ENCODE measurements around the gene SMIM41. TPM values are rescaled to one million over a fixed set of nuclear protein-coding genes. Genes with fewer than 3 reads are reported as not detected.

The SMIM41 gene
- total RNA-seq, 1 experiment from 2014 or later: not detected

DNA sequence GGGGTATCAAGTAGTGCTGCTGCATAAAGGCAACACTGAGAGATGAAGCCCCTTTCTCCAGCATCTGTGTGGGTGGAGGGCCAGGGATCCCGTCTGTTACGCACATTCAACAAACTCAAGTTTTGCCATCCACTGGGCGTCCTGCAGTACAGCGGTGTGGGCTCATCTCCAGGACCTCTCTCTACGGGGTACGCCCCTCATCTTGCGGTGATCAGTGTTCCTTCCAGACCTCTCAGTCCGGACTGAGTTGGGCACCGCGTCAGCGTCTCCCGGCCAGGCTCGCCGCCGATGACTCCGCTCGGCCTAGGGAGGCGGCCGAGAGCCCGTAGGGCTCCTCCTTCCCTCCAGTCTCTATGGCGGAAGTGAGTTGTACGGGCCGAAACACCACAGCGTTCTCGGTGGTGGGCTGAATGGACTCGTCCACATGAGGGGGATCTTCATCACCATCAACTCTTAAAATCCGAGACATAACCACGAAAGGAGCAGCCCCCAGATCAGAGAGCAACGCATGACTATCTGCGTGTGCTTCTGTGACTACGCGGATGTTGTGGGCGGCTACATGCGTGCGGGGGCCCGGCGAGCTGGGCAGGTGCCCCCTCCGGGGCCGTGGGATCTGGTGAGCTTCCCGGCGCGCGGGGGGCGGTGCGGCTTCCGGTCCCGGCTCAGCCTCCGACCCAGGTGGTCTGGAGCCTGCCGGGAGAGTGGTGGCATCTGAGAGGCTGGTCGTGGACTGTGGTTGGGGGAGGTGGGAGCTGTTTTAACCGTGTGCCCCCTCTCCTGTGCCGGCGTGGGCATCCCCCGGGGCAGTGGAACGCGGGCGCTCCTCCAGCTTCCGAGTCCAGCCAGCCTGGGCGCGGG is 9.9 kb upstream of the SMIM41 start, which contains the start of gene ATG101:
ATG101 (plus strand) TSS at position 652 of the 858 bp plus-strand sequence. CDS start 3,673 bp downstream, outside the sequence.
- DNase-seq (ENCODE audit: low read depth, low spot score): peak; percentile 89
- no peaks in the 10 kb centered on the region for H3K9me3 ChIP-seq (ENCODE audit: control insufficient read depth, insufficient read depth, low read depth, low read length)
- H3K27ac ChIP-seq (ENCODE audit: low read length): peak within 1 kb of the TSS; percentile 96
- peaks cover 2% of the 10 kb centered on the region; the same call in 1 of the 2 replicates for H3K36me3 ChIP-seq (ENCODE audit: control insufficient read depth, insufficient read depth, low read length)
- peaks cover 10% of the 10 kb centered on the region for H3K4me1 ChIP-seq (ENCODE audit: control insufficient read depth, insufficient read depth, low read length)
- no TSS peak for BruUV-seq (replicated peaks)
- TF ChIP-seq SIN3A (IDR thresholded peaks at IDR 0.05; ENCODE audit: borderline replicate concordance, insufficient read depth, low read depth, low read length): peak; percentile 88
- peak; percentile 75 for TF ChIP-seq TCF7L2 (IDR thresholded peaks at IDR 0.05; ENCODE audit: low read depth, low read length)
- TF ChIP-seq, protein P1, sequence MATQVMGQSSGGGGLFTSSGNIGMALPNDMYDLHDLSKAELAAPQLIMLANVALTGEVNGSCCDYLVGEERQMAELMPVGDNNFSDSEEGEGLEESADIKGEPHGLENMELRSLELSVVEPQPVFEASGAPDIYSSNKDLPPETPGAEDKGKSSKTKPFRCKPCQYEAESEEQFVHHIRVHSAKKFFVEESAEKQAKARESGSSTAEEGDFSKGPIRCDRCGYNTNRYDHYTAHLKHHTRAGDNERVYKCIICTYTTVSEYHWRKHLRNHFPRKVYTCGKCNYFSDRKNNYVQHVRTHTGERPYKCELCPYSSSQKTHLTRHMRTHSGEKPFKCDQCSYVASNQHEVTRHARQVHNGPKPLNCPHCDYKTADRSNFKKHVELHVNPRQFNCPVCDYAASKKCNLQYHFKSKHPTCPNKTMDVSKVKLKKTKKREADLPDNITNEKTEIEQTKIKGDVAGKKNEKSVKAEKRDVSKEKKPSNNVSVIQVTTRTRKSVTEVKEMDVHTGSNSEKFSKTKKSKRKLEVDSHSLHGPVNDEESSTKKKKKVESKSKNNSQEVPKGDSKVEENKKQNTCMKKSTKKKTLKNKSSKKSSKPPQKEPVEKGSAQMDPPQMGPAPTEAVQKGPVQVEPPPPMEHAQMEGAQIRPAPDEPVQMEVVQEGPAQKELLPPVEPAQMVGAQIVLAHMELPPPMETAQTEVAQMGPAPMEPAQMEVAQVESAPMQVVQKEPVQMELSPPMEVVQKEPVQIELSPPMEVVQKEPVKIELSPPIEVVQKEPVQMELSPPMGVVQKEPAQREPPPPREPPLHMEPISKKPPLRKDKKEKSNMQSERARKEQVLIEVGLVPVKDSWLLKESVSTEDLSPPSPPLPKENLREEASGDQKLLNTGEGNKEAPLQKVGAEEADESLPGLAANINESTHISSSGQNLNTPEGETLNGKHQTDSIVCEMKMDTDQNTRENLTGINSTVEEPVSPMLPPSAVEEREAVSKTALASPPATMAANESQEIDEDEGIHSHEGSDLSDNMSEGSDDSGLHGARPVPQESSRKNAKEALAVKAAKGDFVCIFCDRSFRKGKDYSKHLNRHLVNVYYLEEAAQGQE (IDR thresholded peaks at IDR 0.05; ENCODE audit: insufficient read depth in 1 of 2, low read depth in 2 of 2, low read length in 1 of 2): peak in 1 of 2 experiments; percentile 57; a peak in 1 of 4 replicates
- TF ChIP-seq, protein P2, sequence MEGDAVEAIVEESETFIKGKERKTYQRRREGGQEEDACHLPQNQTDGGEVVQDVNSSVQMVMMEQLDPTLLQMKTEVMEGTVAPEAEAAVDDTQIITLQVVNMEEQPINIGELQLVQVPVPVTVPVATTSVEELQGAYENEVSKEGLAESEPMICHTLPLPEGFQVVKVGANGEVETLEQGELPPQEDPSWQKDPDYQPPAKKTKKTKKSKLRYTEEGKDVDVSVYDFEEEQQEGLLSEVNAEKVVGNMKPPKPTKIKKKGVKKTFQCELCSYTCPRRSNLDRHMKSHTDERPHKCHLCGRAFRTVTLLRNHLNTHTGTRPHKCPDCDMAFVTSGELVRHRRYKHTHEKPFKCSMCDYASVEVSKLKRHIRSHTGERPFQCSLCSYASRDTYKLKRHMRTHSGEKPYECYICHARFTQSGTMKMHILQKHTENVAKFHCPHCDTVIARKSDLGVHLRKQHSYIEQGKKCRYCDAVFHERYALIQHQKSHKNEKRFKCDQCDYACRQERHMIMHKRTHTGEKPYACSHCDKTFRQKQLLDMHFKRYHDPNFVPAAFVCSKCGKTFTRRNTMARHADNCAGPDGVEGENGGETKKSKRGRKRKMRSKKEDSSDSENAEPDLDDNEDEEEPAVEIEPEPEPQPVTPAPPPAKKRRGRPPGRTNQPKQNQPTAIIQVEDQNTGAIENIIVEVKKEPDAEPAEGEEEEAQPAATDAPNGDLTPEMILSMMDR (IDR thresholded peaks at IDR 0.05): peak; percentile 92
- peak; percentile 77 for TF ChIP-seq POLR2AphosphoS5 (IDR thresholded peaks at IDR 0.05; ENCODE audit: low read depth, low read length)
- ChIA-PET CTCF (interaction anchor here (0.6 to 2.0 kb wide), 7 partner anchors 9 to 66 kb away, joined by 3 to 13 read pairs (median 4); no protein-coding TSS in a partner anchor), POLR2A (interaction anchor here (0.6 kb wide), 2 partner anchors 32 to 34 kb away, joined by 6 to 10 read pairs; no protein-coding TSS in a partner anchor)
- H3K4me3 ChIP-seq (ENCODE audit: low read depth in 2 of 2, low read length in 2 of 2): peak within 1 kb of the TSS; percentile 94 to 96
- H3K27me3 ChIP-seq (ENCODE audit: control insufficient read depth, insufficient read depth, low read length): no peaks in the 10 kb centered on the region
- in situ Hi-C loops (cut with HindIII; ENCODE audit: low pct_unique_long_range_greater_than_20kb, low sequenced_read_pairs): no loop called here
- intact Hi-C loops (cut with micrococcal nuclease; ENCODE audit: unreplicated experiment): no loop called here
- peak; percentile 99 for ATAC-seq

DNA sequence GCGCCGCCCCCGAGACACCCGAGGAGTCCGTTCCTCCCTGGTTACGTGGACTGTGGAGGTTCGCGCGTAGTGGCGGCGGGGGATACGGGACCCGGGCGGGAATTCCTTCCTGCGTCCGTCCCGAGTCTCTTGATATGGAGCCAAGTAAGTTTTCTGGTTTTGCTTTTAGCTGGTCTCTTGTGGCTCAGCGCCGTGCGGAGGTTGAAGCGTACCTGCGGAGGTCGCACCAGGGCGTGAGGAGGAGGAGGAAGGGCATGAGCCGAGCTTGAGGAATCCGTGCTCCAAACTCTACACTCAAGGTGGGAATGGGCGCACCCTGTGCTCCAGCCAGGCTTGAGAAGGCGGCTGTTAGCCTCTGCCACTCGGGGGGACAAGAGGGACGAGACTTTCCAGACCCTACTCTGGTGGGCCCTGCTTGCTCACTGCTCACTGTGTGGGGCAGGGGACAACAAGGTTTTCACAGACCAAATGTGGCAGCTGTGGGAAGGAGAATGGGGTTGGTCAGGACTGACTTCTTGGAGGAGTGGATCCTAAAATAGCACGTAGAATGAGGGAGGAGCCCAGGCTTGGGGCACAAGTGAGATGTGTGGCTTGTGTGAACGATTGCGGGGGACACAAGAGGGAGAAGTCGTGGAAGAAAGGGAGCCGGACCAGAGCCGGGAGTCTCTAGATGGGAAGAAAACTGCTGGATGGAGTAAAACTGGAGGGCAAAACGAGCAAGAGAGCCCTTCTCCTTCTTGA is 9.1 kb upstream of the SMIM41 start:
- peaks cover 2% of the 10 kb centered on the region; the same call in 1 of the 2 replicates for H3K36me3 ChIP-seq (ENCODE audit: control insufficient read depth, insufficient read depth, low read length)
- TSS peak; percentile 84 for BruUV-seq (replicated peaks)
- peaks cover 10% of the 10 kb centered on the region for H3K4me1 ChIP-seq (ENCODE audit: control insufficient read depth, insufficient read depth, low read length)
- H3K4me3 ChIP-seq (ENCODE audit: low read depth in 2 of 2, low read length in 2 of 2): peak overlapping the region; percentile 94 to 96
- POLR2A ChIA-PET: interaction anchor here (0.6 kb wide), 1 partner anchor 33 kb away, joined by 10 read pairs; no protein-coding TSS in a partner anchor
- in situ Hi-C loops (cut with HindIII; ENCODE audit: low pct_unique_long_range_greater_than_20kb, low sequenced_read_pairs) (no loop called here), intact Hi-C loops (cut with micrococcal nuclease; ENCODE audit: unreplicated experiment) (no loop called here)
- DNase-seq (ENCODE audit: low read depth, low spot score): no peak
- TF ChIP-seq, protein P1 (IDR thresholded peaks at IDR 0.05; ENCODE audit: insufficient read depth in 1 of 2, low read depth in 2 of 2, low read length in 1 of 2): no peak
- TF ChIP-seq, protein P2 (IDR thresholded peaks at IDR 0.05): no peak
- CTCF ChIA-PET: interaction anchor here (0.9 to 1.4 kb wide), 4 partner anchors 11 to 45 kb away, joined by 3 to 8 read pairs (median 4); no protein-coding TSS in a partner anchor
- peak; percentile 34; the same call in 1 of the 2 replicates for ATAC-seq
- no peaks in the 10 kb centered on the region for H3K27me3 ChIP-seq (ENCODE audit: control insufficient read depth, insufficient read depth, low read length)
- H3K9me3 ChIP-seq (ENCODE audit: control insufficient read depth, insufficient read depth, low read depth, low read length): no peaks in the 10 kb centered on the region
- H3K27ac ChIP-seq (ENCODE audit: low read length): peak overlapping the region; percentile 96

Data from Panc1 (cell line).